Measurements from ENCODE around the gene RAB39A. TPM values are rescaled to one million over a fixed set of nuclear protein-coding genes. Genes with fewer than 3 reads are reported as not detected.
A peak's percentile ranks its signal among the peaks of the same experiment; 100 is the strongest.
"Not testable (repeated sequence)": the region's sequence is repeated elsewhere in the genome, so short reads cannot be mapped to it uniquely, and the experiment has no call there.

RAB39A gene
- not detected in 3 replicates for total RNA-seq
- long read RNA-seq, result 0 reads

- Mint-ChIP-seq H3K27ac (ENCODE audit: unreplicated experiment) (no peak within 1 kb of the TSS), H3K9me3 (ENCODE audit: low read depth) (no peaks in the 10 kb centered on the region), H3K27me3 (ENCODE audit: low read depth) (peaks cover 33% of the 10 kb centered on the region), H3K4me1 (ENCODE audit: low read depth) (peaks cover 6% of the 10 kb centered on the region), H3K36me3 (ENCODE audit: low read depth) (peaks cover 2% of the 10 kb centered on the region), H3K4me3 (ENCODE audit: unreplicated experiment) (peak within 1 kb of the TSS; percentile 68)
- no peak for TF ChIP-seq CTCF (IDR thresholded peaks at IDR 0.05)
- no peak for DNase-seq (ENCODE audit: low spot score)
Measured at GRCh38 chr11:107928046-107928766, at the start of gene RAB39A. RAB39A (plus strand) TSS chr11:107928448; CDS start chr11:107928569, 121 bp downstream.

GRCh38 chr11:107881471-107881870, 46.8 kb upstream of the RAB39A start:
- not testable (repeated sequence) for H3K4me1 Mint-ChIP-seq (ENCODE audit: low read depth); DNase-seq (ENCODE audit: low spot score); H3K9me3 Mint-ChIP-seq (ENCODE audit: low read depth); H3K36me3 Mint-ChIP-seq (ENCODE audit: low read depth); H3K27me3 Mint-ChIP-seq (ENCODE audit: low read depth); H3K4me3 Mint-ChIP-seq (ENCODE audit: unreplicated experiment); H3K27ac Mint-ChIP-seq (ENCODE audit: unreplicated experiment)

- H3K9me3 Mint-ChIP-seq (ENCODE audit: low read depth), result peaks cover 4% of the 10 kb centered on the region
- no peaks in the 10 kb centered on the region for H3K27me3 Mint-ChIP-seq (ENCODE audit: low read depth)
- TF ChIP-seq CTCF (IDR thresholded peaks at IDR 0.05), result no peak
- no peak for DNase-seq (ENCODE audit: low spot score)
- H3K4me3 Mint-ChIP-seq (ENCODE audit: unreplicated experiment), result no peak overlapping the region
- H3K4me1 Mint-ChIP-seq (ENCODE audit: low read depth), result no peaks in the 10 kb centered on the region
- no peaks in the 10 kb centered on the region for H3K36me3 Mint-ChIP-seq (ENCODE audit: low read depth)
- no peak overlapping the region for H3K27ac Mint-ChIP-seq (ENCODE audit: unreplicated experiment)
Measured at GRCh38 chr11:107882095-107882820, 46.0 kb upstream of the RAB39A start.

GRCh38 chr11:107898270-107898669, 30.0 kb upstream of the RAB39A start:
- Mint-ChIP-seq H3K4me3 (ENCODE audit: unreplicated experiment) (no peak overlapping the region), H3K4me1 (ENCODE audit: low read depth) (no peaks in the 10 kb centered on the region), H3K9me3 (ENCODE audit: low read depth) (no peaks in the 10 kb centered on the region), H3K27me3 (ENCODE audit: low read depth) (peaks cover 15% of the 10 kb centered on the region), H3K27ac (ENCODE audit: unreplicated experiment) (no peak overlapping the region), H3K36me3 (ENCODE audit: low read depth) (no peaks in the 10 kb centered on the region)
- DNase-seq (ENCODE audit: low spot score), result no peak
- peak; percentile 78 for TF ChIP-seq CTCF (IDR thresholded peaks at IDR 0.05)

- H3K4me1 Mint-ChIP-seq (ENCODE audit: low read depth), result no peaks in the 10 kb centered on the region
Measured at GRCh38 chr11:107908211-107908610, 20.0 kb upstream of the RAB39A start.

GRCh38 chr11:107912415-107912814, 15.8 kb upstream of the RAB39A start:
- not testable (repeated sequence) for H3K36me3 Mint-ChIP-seq (ENCODE audit: low read depth); H3K27me3 Mint-ChIP-seq (ENCODE audit: low read depth); DNase-seq (ENCODE audit: low spot score); H3K9me3 Mint-ChIP-seq (ENCODE audit: low read depth); H3K4me1 Mint-ChIP-seq (ENCODE audit: low read depth); H3K4me3 Mint-ChIP-seq (ENCODE audit: unreplicated experiment); H3K27ac Mint-ChIP-seq (ENCODE audit: unreplicated experiment)

More at GRCh38 chr11:107908211-107908610, 20.0 kb upstream of the RAB39A start:
- DNase-seq (ENCODE audit: low spot score), result no peak
- no peak overlapping the region for H3K27ac Mint-ChIP-seq (ENCODE audit: unreplicated experiment)
- TF ChIP-seq CTCF (IDR thresholded peaks at IDR 0.05), result no peak
- peaks cover 12% of the 10 kb centered on the region for H3K27me3 Mint-ChIP-seq (ENCODE audit: low read depth)
- no peaks in the 10 kb centered on the region for H3K36me3 Mint-ChIP-seq (ENCODE audit: low read depth)
- H3K9me3 Mint-ChIP-seq (ENCODE audit: low read depth), result no peaks in the 10 kb centered on the region
- no peak overlapping the region for H3K4me3 Mint-ChIP-seq (ENCODE audit: unreplicated experiment)
